SK-N-DZ (cell line): Measurements from ENCODE around the gene DHX30.
"Not testable (repeated sequence)": the region's sequence is repeated elsewhere in the genome, so short reads cannot be mapped to it uniquely, and the experiment has no call there.

ENCODE experiments used
- DNase-seq: peaks from one replicate; pipeline ENCODE4 v3.0.0-alpha.2; 2015; ENCODE audit warnings: low spot score

The DHX30 gene

DNA sequence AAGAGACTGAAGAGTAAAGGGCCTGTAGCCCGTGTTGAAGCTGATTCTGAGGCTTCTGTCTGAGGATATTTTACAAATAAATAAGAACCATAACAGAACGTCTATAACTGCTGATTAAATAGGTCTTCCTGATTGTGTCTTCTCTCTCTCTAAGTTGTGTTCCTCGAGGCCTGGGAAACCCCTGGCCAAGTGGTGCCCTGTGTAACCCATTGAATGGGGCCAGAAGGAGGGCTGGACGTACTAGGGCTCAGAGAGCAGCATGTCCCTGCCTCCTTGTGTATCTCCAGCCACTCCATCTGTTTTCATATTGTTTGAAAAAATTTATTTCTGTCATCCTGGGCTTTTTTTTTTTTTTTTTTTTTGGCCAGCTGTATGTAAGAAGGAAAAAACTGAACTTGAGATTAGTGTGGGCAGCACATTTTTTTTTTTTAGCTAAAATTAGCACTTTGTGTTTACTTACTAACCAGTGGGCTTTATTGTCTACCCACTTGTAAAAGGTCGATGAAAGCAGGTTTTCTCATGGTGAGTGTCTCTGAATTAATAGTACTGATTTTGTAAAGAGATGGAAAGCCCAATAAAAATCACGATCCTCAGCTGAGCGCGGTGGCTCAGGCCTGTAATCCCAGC, 10.7 kb downstream of the DHX30 start:
- DNase-seq = no peak

DNA sequence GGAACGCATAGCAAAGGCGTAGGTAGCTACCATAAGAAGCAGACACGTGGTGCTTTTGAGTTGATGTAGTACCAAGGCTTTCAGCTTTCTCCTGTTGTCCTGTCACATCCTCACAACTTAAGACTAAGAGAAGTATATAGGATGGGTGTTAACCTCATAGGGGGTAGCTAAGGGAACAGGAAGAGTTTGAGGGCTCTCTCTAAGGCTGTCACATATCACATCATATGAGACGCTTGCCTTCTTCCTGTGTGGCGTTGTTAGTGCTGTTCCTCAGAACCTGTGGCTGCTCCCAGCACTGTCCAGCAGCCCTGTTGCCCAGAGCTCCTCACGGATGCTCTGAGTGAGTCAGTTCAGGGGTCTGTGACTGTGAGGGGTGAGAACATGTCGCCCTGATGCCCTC, 14.7 kb downstream of the DHX30 start:
- no peak for DNase-seq

DNA sequence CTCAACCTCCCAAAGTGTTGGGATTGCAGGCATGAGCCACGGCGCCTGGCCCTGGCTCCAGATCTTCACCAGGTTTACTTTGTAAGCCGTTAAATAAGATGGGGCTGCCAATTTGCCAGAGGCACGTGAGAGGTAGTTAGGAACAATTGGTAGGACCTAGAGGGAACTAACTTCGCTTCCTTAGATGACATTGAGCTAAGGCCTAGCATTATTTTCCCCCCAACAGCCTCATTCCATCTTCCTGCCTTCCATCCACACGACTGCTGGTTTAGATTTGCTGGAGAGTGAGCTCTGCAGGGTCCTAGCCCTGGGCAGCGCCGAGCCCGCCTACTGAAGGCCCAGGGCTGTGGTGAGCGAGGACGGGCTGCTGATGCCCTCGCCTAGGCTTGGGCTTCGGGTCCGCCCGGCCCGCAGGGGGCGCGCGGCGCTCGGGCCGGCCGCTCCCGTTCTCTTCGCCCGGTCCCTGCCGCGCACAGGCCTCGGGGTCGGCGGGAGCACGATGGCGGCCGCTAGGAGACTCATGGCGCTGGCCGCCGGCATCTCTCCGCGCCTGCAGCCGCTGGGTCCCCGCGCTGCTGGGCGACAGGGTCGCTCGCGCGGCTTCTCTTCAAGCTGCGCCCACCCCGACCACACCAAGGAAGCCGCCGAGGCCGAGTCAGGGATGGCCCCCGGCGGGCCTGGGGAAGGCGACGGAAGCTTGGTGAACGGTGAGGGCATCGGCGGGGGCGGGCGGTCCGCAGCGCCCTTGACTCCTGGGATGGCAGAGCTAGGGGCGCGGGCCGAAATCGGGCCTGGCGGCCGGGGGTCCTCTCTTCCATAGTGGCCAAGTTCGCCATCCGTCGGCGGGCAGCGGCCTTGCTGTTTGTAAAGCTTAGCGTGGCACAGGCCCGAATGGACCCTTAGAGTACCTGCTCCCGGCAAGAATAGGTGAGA, 21.9 kb downstream of the DHX30 start:
- peak; percentile 78 for DNase-seq

DNA sequence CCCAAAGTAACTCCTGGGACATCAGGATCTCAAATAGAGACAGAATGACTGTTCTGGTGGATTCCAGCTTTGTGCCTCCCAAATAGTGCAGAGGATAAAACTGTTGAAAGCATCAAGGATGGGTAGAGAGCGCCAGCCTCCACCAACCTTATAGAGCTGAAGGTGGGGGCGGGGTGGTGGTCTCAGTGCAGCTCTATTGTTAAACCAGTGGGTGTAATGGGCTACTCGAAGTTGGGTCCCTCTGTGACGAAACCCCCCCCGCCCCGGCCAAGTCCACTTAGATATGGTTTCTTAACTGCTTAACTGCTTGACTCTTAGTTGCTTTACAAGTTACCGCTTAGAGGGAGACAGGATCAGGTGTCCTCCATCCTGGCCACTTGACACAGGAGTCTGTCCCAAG, 22.7 kb downstream of the DHX30 start:
- DNase-seq = no peak

DNA sequence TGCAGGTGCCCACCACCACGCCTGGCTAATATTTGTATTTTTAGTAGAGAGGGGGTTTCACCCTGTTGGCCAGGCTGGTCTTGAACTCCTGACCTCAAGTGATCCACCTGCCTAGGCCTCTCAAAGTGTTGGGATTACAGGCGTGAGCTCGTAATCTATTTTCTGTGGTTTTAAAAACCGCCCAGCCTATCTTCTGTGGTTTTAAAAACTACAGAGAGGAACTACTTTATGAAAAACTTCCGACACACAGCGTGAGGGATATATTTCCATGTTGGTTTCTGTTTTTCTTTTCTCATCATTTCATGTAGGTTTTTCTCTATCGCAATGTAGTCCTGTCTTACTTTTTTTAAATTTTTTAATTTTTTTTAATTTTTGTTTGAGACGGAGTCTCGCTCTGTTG, 26.5 kb downstream of the DHX30 start:
- not testable (repeated sequence) for DNase-seq

DNA sequence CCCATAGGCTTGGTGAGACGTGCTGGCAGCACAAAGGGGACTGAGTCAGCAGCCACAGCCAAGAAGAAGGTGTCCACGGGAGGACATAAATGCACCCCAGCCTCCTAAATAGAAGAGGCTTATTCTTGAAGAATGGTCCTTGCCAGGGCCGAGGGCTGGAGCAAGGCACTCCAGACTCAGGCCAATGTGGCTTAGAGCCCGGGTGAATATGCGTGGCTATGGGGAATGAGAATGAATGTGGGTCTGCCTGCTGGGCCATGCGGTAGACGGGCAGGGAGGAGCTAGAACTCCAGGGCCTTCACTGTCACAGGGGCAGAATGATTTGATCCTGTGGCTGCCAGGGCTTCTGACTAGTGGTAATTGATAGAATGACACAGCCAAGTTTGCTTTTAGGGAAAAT, 34.0 kb downstream of the DHX30 start:
- DNase-seq = no peak

DNA sequence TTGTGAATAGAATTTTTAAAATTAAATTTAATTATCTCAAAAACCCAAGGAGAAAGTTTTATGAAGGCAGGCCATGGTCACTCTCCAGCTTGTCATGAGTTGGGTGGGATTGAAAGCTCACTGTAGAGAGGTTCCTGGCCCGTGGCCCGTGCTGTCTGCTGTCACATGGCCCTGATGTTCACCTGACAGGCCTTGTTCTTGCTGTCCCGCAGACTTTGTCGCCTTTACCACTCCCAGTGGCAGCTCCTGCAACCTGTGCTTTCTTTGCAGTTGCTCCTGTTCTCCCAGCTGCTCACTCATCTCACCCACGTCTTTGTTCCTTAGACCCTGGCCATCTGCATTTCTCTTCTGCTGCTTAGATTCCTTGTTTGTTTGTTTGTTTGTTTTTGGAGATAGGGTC, 35.6 kb downstream of the DHX30 start:
- no peak for DNase-seq

DNA sequence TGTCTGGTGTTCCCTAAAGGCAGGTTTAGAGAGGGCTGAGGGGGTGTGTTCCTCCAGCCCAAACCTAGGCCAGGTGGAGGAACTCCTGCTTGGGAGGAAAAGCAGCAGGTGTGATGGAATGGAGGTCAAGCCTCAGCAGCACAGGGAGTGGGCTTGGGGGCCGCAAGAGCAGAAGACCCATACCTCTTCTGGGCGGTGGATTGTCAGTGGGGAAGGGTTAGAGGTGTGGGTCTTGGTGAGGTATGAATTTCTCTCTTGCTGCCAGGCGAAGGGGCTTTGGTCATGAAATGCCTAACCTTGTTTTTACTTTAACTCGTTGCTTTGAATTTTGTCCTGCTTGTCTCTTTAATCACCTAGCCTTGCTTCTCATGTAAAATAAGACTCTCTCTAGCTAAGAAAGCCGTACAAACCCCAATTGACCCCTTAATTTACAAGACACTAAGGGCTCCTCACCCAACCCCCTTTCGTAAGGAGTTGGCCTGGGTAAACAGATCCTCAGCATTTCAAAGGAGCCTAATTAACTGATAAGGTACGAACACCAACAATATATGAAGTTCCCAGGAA, 38.9 kb downstream of the DHX30 start:
- DNase-seq = no peak

DNA sequence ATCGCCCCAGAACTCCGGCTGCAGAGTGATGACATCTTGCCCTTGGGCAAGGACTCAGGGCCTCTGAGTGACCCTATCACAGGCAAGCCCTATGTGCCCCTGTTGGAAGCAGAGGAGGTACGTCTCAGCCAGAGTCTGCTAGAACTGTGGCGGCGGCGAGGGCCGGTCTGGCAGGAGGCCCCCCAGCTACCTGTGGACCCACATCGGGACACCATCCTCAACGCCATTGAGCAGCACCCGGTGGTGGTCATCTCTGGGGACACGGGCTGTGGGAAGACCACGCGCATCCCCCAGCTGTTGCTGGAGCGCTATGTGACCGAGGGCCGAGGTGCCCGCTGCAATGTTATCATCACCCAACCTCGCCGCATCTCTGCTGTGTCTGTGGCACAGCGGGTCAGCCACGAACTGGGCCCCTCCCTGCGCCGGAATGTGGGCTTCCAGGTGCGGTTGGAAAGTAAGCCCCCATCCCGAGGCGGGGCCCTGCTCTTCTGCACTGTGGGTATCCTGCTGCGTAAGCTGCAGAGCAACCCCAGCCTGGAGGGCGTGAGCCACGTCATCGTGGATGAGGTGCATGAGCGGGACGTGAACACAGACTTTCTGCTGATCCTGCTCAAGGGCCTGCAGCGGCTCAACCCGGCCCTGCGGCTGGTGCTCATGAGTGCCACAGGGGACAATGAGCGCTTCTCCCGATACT, 43.4 kb downstream of the DHX30 start:
- no peak for DNase-seq

DNA sequence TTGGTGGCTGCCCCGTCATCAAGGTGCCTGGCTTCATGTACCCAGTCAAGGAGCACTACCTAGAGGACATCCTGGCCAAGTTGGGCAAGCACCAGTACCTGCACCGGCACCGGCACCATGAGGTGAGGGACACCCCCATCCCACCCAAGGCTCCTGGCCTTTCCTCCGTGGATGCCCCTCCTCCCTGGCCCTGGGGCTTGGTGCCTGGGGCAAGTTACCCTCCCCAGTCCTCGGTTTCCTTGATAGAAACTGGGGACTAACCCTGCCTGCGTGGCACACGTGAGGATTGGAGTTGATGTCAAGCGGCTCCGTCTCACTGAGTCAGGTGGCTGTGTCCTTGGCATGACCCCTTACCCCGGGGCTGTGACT, 43.9 kb downstream of the DHX30 start:
- DNase-seq = no peak

DNA sequence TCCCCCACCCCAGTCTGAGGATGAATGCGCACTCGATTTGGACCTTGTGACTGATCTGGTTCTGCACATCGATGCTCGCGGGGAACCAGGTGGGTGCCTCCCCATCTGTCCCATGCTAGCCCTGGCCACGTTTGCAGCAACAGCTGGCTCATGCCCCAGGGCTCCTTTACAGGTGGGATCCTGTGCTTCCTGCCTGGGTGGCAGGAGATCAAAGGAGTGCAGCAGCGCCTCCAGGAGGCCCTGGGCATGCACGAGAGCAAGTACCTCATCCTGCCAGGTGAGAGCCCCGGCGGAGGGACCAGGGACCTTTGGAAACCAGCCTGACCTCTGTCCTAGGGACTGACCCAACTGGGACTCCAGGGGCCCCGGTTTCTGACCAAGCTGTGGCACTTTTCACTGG, 44.3 kb downstream of the DHX30 start:
- DNase-seq = no peak

DNA sequence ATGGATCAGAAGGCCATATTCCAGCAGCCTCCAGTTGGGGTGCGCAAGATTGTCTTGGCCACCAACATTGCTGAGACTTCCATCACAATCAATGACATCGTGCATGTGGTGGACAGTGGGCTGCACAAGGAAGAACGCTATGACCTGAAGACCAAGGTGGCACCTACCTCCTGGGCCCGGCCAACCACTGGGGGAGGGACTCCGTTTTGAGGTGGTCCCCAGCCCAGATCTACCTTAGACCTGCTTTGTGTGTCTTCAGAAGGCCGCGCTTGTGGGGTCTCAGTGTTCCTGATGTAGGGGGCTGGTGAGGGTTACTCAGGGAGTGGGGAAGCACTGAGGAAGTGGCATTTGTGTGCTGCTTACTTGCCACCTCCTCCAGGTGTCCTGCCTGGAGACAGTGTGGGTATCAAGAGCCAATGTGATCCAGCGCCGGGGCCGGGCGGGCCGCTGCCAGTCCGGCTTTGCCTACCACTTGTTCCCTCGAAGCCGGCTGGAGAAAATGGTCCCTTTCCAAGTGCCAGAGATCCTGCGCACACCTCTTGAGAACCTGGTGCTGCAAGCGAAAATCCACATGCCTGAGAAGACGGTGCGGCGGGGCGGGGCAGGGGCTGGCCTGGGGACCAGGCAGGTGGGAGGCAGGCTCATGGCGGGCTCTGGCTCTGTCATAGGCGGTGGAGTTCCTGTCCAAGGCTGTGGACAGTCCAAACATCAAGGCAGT, 45.0 kb downstream of the DHX30 start:
- no peak for DNase-seq

DNA sequence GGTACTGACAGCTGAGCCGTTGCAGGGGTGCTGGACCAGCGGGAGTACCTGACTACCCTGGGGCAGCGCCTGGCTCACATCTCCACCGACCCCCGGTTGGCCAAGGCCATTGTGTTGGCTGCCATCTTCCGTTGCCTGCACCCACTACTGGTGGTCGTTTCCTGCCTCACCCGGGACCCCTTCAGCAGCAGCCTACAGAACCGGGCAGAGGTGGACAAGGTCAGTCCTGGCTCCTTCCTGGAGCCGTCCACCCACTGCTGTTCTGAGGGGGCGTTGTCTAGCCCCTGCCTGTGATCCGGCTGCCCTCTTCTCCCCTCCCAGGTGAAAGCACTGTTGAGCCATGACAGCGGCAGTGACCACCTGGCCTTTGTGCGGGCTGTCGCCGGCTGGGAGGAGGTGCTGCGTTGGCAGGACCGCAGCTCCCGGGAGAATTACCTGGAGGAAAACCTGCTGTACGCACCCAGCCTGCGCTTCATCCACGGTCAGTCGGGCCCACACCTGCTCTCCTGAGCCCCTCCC, 45.7 kb downstream of the DHX30 start:
- DNase-seq = no peak

DNA sequence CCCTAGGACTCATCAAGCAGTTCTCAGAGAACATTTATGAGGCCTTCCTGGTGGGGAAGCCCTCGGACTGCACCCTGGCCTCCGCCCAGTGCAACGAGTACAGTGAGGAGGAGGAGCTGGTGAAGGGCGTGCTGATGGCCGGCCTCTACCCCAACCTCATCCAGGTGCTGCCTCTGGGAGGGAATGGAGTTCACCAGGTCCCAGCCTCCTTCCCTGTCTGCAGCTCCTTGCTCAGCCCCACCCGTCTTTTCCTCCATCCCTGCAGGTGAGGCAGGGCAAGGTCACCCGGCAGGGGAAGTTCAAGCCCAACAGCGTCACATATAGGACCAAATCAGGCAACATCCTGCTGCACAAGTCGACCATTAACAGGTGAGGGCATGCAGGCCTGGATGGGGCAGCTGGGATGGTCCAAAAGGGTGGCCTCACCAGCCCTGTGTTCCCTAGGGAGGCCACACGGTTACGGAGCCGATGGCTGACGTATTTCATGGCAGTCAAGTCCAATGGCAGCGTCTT, 46.3 kb downstream of the DHX30 start:
- DNase-seq = no peak

DNA sequence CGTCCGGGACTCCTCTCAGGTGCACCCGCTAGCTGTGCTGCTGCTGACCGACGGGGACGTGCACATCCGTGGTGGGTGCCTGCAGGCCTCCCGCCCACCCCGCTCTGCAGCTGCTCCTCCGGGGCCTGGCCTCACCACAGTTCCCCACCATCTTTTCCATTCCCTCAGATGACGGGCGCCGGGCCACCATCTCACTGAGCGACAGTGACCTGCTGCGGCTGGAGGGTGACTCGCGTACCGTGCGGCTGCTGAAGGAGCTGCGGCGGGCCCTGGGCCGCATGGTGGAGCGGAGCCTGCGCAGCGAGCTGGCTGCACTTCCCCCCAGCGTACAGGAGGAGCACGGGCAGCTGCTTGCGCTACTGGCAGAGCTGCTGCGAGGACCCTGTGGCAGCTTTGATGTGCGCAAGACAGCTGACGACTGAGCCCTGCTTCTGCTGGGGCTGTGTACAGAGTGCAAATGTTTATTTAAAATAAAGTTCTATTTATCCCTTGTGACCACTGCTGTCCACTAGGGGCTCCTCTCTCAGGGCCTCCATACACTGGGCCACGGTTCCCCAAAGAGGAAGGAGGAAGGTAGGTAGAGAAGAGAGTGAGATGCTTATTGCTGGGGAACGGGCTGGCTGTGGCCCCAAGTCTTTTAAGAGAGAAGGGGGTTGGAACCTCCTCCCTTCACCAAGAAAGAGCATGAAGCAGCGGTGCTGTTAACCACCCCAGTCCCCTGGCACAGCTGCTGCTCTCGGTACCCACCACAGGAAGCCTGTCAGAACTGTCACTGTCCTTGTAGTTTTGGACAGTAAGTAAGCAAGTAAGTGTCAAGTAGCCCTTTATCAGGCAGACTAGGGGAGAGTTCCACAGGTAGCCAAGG, 47.0 kb downstream of the DHX30 start:
- DNase-seq = no peak

DNA sequence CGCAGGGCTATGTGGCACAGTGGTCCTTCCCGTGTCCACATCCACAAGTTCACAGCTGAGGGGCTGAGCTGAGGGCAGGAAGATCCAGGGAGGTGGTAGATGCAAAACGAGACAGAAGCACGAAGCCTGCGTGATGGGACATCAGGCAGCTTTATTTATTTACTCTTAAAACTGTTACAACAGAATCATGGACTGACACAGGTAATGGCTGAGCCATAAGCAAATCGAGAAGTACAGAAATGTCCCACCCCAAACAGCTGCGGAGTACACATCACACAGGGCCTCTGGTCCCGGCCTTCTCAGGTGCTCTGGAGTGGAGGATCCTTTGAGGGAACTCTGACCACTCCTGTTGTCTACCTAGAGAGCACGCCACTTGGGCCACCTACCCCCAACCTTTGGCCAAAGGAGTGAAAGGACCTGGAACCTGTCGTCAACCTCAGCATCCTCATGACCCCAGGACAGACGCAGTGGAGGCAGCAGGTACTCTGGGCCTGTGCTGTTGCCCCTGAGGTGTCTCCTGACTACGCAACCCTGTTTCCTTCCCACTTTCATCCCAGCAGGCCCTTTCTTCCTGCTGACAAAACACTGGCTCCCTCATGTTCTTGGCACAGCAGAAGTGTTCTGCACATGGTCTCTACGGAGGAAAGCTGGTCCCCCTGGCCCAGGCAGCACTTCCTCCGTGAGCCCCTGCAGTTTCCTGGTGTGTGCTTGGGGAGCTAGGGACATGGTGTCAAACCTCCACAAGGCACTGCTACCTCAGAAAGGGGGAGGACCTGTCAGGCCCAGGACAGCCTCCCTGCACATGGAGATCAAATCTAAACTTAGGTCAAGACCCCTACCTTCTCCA, 47.8 kb downstream of the DHX30 start:
- no peak for DNase-seq

DNA sequence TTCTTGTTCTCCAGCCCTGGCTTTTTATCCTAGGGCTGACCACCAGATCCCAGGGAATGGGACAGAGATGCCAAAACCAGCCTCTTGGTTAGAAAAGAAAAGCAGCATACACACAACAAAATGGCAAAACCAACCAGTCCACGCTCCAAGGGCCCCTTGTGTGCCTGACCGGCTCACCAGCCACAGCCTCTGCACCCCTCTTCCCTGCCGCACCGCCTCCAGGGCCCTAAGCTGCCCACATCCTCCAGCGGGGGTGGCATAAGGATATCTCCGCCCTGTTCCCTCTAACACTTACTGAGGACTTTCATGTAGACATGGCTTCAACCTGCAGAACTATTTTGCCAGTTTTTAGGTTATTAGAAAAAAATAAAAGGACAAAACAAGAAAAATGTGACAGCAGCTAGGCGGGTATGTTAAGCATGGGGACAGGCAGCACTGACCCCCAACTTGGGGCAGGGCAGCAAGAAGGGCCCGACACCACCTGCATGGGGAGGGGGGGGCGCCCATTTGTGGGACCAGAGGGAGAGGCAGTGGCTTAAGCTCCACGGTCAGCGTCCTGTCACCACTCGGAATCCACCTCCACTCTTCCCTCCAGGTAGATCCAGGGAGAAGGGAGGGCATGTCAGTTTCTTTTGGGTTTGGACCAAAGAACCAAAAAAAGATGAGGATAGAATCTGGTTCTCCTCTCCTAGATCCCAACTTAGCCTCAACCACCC, 49.1 kb downstream of the DHX30 start:
- no peak for DNase-seq
